HG02642 (cell line): ENCODE results near the gene PCGF3.

ENCODE experiments used
- ATAC-seq: cut with Tn5 transposase; IDR thresholded peaks from one replicate; pipeline ENCODE4 v1.9.1; 2021; ENCODE audit warnings: mild to moderate bottlenecking; ENCODE audit not compliant: unreplicated experiment, poor library complexity

PCGF3 gene

GRCh38 chr4:705278-706082, at the start of gene PCGF3:
Gene PCGF3 (plus strand): TSS chr4:705832. CDS start chr4:733681, 27,849 bp downstream.
- ATAC-seq: peak; percentile 94

DNA sequence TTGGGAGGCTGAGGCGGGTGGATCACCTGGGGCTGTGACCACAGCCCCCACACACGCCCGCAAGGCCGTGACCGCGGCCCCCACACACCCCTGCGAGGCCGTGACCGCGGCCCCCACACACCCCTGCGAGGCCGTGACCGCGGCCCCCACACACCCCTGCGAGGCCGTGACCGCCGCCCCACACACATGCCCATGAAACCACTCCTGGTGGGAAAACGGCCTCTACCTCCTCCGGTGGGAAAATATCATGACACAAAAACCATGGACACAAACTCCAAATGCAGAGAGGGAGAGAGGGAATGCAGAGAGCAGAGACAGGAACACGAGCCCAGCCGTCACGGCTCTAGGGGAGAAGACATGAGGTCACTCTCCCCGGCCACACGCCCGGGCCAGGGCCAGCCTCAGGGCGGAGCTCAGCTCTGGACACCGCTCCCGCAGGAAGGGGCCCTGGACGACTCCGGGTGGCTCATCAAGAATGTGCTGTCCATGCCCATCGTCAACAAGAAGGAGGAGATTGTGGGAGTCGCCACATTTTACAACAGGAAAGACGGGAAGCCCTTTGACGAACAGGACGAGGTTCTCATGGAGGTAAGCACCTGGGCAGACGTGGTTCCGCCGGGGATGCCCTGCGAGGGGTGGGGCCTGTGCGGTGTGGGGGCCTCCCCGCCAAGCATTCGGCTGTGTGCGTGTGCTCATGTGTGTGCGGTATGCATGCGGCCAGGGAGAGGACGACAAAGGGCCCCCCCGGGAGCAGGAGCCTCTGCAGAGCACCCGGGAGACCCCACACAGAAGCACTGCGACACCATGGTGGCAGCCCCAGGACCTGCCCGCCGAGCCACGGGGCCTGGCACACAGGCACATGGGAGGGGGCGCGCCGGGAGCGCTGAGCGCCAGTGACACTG, 48.9 kb upstream of the PCGF3 start:
- ATAC-seq: no peak

DNA sequence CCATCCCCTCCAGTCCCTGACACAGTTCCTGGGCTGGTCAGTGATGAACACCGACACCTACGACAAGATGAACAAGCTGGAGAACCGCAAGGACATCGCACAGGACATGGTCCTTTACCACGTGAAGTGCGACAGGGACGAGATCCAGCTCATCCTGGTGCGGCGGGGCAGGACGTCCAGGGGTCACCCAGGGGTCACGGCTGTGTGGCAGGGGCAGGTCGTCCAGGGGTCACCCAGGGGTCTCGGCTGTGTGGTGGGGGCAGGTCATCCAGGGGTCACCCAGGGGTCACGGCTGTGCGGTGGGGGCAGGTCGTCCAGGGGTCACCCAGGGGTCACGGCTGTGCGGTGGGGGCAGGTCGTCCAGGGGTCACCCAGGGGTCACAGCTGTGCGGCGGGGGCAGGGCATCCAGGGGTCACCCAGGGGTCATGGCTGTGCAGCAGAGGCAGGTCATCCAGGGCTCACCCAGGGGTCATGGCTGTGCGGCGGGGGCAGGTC, 48.2 kb upstream of the PCGF3 start:
- ATAC-seq: no peak

DNA sequence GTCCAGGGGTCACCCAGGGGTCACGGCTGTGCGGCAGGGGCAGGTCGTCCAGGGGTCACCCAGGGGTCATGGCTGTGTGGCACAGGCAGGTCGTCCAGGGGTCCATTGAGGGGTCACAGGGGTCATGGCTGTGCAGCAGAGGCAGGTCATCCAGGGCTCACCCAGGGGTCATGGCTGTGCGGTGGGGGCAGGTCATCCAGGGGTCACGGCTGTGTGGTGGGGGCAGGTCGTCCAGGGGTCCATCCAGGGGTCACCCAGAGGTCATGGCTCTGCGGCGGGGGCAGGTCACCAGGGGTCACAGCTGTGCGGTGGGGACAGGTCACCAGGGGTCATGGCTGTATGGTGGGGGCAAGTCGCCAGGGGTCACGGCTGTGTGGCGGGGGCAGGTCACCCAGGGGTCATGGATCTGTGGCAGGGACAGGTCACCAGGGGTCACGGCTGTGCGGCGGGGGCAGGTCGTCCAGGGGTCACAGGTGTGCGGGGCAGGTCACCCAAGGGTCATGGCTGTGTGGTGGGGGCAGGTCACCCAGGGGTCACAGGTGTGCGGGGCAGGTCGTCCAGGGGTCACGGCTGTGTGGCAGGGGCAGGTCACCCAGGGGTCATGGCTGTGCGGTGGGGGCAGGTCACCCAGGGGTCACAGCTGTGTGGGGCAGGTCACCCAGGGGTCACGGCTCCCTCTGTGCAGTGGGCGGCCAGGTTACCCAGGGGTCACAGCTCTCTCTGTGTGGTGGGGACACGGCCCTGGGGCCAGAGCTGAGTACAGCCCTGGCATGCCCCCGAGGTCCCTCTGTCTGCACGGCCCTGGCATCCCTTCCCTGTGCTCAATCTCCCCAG, 47.6 kb upstream of the PCGF3 start:
- no peak for ATAC-seq

DNA sequence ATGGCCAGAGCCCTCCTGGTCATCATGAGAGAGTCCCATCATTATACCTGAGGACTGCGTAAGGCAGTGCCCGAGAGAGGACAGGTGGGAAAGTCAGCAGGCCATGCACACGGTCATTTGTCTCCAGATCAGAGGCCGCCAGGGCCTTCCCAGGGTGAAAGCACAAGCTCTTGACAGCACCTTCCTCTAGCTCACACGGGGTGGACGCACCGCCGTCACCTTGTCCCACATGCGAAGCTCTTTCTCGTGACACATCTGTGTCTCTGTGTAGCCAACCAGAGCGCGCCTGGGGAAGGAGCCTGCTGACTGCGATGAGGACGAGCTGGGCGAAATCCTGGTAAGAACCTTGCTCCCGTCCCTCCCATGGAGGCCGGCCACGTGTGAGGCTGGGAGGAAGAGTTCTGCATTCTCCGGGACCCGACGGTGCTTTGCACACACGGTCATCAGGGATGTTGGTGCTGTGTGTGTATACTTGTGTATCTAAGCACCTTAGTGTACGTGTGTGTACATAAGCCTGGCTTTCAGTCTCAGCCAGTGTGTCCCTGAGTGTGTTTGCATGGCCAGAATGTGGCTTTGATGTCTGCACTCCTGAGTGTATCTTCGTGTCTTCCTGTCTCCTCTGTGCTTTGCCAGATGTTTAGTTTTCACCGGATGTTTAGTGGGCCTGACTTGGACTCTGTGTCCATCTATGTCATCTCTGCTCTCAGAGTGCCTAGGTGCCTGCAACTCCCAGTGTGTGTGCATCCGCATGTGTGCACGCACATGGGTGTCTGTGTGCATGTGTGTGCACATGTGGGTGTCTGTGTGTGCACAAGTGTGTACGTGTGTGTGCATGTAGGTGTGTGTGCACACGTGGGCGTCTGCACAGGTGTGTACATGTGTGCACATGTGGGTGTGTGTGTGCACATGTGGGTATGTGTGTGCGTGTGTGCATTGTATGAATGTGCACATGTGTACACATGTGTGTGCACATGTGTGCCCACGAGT, 46.7 kb upstream of the PCGF3 start:
- no peak for ATAC-seq

- no peak for ATAC-seq
Observed at GRCh38 chr4:659851-660250, 45.8 kb upstream of the PCGF3 start.

DNA sequence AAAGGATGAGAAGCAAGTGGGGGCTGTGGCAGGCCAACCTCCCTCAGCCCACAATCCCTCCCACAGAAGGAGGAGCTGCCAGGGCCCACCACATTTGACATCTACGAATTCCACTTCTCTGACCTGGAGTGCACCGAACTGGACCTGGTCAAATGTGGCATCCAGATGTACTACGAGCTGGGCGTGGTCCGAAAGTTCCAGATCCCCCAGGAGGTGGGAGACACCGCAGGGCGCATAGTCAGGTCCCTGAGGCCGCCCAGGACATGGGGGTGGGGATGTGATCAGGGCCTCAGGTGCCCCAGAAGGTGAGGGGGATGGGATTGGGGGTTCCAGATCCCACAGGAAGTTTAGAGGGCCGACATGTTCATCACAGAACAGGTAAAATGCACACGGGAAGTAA, 45.2 kb upstream of the PCGF3 start:
- ATAC-seq: no peak

- ATAC-seq: no peak
Observed at GRCh38 chr4:661231-661630, 44.4 kb upstream of the PCGF3 start.

GRCh38 chr4:661881-662761, 43.5 kb upstream of the PCGF3 start:
- no peak for ATAC-seq

GRCh38 chr4:663046-663437, 42.6 kb upstream of the PCGF3 start:
- no peak for ATAC-seq

DNA sequence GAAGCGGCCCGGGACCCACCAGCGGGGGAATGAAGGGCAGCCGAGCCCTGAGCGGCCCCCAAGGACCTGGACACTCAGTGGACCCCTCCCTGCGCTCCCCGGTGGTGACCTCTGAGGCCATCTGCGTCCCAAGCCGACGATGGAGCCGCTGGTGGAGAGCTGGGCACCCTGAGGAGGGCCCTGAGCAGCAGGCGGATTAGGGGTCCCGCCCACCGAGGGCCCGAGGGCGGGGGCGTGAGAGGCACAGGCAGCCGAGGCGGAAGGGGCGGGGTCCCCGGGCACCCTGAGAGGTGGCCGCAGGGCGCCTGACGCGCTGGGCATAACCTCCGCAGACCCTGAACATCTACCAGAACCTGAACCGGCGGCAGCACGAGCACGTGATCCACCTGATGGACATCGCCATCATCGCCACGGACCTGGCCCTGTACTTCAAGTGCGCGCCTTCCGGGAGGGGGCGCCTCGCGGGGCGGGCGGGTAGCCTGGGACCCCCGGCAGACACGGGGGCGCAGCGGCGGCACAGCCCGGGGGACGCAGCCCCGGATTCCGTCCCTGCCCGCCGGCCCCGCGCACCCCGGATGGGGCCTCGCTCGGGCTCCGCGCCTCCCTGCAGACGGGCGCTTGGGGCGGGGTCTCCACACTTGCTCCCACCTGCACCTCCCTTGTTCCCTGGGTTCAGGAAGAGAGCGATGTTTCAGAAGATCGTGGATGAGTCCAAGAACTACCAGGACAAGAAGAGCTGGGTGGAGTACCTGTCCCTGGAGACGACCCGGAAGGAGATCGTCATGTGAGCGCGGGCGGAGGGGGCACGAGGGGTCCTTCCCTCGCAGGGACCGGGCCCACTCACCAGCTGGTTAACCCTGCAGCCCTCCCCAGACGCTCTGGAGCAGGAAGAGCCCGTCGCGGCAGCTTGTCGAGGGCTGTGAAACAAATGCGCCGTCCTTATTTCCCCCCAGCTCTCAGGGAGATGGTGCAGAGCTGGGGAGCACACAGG, 41.9 kb upstream of the PCGF3 start:
- peak; percentile 71 for ATAC-seq

DNA sequence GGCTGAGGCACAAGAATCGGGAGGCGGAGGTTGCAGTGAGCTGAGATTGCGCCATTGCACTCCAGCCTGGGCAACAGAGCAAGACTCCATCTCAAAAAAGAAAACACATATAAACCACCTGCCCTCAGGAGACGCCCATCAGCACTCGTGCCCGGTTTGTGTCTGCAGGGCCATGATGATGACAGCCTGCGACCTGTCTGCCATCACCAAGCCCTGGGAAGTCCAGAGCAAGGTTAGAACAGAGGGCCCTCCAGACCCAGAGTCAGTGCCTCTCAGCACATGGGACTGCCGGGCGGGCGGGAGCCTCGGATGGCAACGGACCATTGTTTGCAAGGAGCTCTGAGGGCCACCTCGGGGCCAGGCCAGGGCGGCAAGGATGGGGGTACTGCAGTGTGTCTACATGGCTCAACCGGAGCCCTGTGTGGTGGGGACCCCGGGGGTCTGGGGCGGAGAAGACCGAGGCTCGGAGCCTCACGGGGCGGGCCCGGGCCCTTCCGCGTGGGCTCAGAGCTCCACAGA, 40.9 kb upstream of the PCGF3 start:
- no peak for ATAC-seq

GRCh38 chr4:665381-665750, 40.3 kb upstream of the PCGF3 start:
- no peak for ATAC-seq

GRCh38 chr4:665751-666435, 39.7 kb upstream of the PCGF3 start:
- no peak for ATAC-seq

- no peak for ATAC-seq
Observed at GRCh38 chr4:666436-666810, 39.2 kb upstream of the PCGF3 start.

DNA sequence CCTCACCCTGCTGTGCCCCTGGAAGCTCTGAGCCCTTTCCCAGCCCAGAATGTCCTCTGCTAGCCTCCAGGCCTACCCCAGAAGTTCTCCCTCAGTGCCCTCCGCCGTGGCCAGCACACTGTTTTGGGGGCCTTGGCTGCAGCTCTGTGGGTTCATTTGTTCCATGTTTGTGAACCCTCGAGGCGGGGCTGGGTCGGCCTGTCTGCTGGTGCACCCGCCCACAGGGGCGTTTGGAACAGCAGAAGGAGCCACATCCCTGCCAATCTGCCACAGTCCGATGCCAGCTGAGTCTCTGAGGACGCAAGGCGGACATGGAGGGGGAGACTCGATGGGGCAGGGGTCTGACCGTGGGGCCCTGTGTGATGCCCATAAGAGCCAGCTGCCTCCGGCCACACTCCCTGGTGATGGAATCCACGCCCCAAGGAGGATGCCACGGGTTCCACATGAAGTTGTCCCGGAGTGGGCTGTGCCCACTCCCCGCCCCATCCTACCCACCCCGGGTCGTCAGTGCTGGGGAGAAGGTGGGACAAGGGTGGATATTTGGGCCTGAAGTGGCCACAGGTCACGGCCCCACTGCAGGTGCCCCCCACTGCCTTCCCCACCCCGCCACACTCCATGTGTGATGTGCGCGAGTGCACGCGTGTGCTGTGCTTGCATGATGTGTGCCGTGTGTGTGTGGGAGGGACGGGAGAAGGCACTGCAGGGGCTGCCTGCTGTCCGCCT, 38.6 kb upstream of the PCGF3 start:
- no peak for ATAC-seq
